Aorta (tissue), 5 donors: Measurements from ENCODE around the gene SCLY. TPM values are rescaled to one million over a fixed set of nuclear protein-coding genes. Genes with fewer than 3 reads are reported as not detected.

Experiments used
- ATAC-seq: fragments of 200-7000 bp; cut with Tn5 transposase; one replicate; pipeline ENCODE4 v1.9.1; 2022; ENCODE audit warnings: moderate library complexity; ENCODE audit not compliant: low FRiP score
- DNase-seq, 2 donors: peaks; one replicate each; pipeline ENCODE4 v3.0.0-alpha.2; 2020
- H3K27ac ChIP-seq, 2 donors: one replicate each; pipeline ENCODE4 v1.5.1; 2013; ENCODE audit warnings: low read length in 2 of 2, mild to moderate bottlenecking in 2 of 2, moderate library complexity in 2 of 2, control low read depth in 1 of 2, inconsistent platforms in 1 of 2, low read depth in 1 of 2
- H3K27me3 ChIP-seq, 2 donors: one replicate each; pipeline ENCODE4 v1.6.1; 2013; ENCODE audit warnings: control low read depth in 1 of 2, low read length in 1 of 2, mild to moderate bottlenecking in 1 of 2, moderate library complexity in 1 of 2; ENCODE audit not compliant: insufficient read depth in 2 of 2, control insufficient read depth in 1 of 2
- H3K36me3 ChIP-seq, 2 donors: one replicate each; pipeline ENCODE4 v1.6.1; 2013; ENCODE audit warnings: control low read depth in 1 of 2, low read length in 1 of 2, mild to moderate bottlenecking in 1 of 2; ENCODE audit not compliant: insufficient read depth in 2 of 2, control insufficient read depth in 1 of 2
- H3K4me1 ChIP-seq, 2 donors: one replicate each; pipeline ENCODE4 v1.6.1; 2013; ENCODE audit warnings: low read length in 2 of 2, control low read depth in 1 of 2, mild to moderate bottlenecking in 1 of 2, moderate library complexity in 1 of 2; ENCODE audit not compliant: insufficient read depth in 2 of 2, control insufficient read depth in 1 of 2
- H3K4me3 ChIP-seq, 2 donors: one replicate each; pipeline ENCODE4 v1.5.1; 2013; ENCODE audit warnings: low read length in 2 of 2, control low read depth in 1 of 2, mild to moderate bottlenecking in 1 of 2
- H3K9me3 ChIP-seq: one replicate; pipeline ENCODE4 v1.6.1; 2013; ENCODE audit warnings: mild to moderate bottlenecking, low read length; ENCODE audit not compliant: control insufficient read depth
- WGBS, 2 donors: extraction: QIAGEN DNeasy Blood & Tissue Kit; methylation state at CpG; one replicate each; pipeline ENCODE4 v1.1.7; 2013; 5-methylcytosine and 5-hydroxymethylcytosine counted together
- intact Hi-C, 2 donors: fragments of 100-400 bp; cut with DNase I; formaldehyde crosslinking; loops; one replicate each; pipeline versions ENCODE4 v1.14.2 to v1.15.0; 2022
- polyA plus RNA-seq, 2 donors: library from polyadenylated mRNA; stranded (reverse); fragments of 200-250 nt; gene quantifications; one replicate each; pipeline ENCODE4 v1.2.3, GENCODE V29; 2013
- total RNA-seq, 2 donors: library from RNA; stranded (reverse); fragmentation: NEBNext Ultra II Directional; extraction: Animal tissue kit (Norgen Biotek cat#: 25700); gene quantifications; one replicate each; pipeline ENCODE4 v1.2.1, GENCODE V29; 2021
- donor health status: healthy with polysubstance abuse.
- donor health status: Bipolar disorder and iron deficiency.
- donor health status: DM: no; HTN: no; CAD: no.
- donor health status: DM: no; HTN: no; CAD: no.
- donor health status: DM: yes; HTN: yes; CAD: no.

The SCLY gene
- total and polyA plus RNA-seq, 4 donors: 6.3 to 15.4 (median 12.6) TPM

GRCh38 chr2:238140721-238141540, 80.1 kb downstream of the SCLY start:
- H3K27ac ChIP-seq: no peak overlapping the region
- intact Hi-C loops: loop anchor here (5.0 to 10.0 kb wide), 2 partner anchors 219 to 286 kb away; partner anchors contain the start of gene RAMP1 (in 1 of the 2)
- no peaks in the 10 kb centered on the region for H3K27me3 ChIP-seq
- WGBS, 2 donors: 92 to 96% methylated on average over 60 of the region's 60 CpGs
- no peak overlapping the region for H3K4me3 ChIP-seq
- H3K9me3 ChIP-seq: no peaks in the 10 kb centered on the region
- no peaks in the 10 kb centered on the region for H3K4me1 ChIP-seq
- H3K36me3 ChIP-seq: no peaks in the 10 kb centered on the region
- ATAC-seq (no peak), DNase-seq (no peak)

GRCh38 chr2:238141541-238142318, 80.9 kb downstream of the SCLY start:
- H3K4me1 ChIP-seq: no peaks in the 10 kb centered on the region
- H3K9me3 ChIP-seq: no peaks in the 10 kb centered on the region
- intact Hi-C loops: loop anchor here (5.0 to 10.0 kb wide), 2 partner anchors 219 to 287 kb away; partner anchors contain the start of gene RAMP1 (in 1 of the 2)
- no peaks in the 10 kb centered on the region for H3K36me3 ChIP-seq
- no peak overlapping the region for H3K27ac ChIP-seq
- DNase-seq (no peak), ATAC-seq (no peak)
- H3K4me3 ChIP-seq: no peak overlapping the region
- 59 to 63% methylated on average over 10 of the region's 10 CpGs for WGBS, 2 donors
- H3K27me3 ChIP-seq: no peaks in the 10 kb centered on the region

GRCh38 chr2:238142382-238143205, 81.8 kb downstream of the SCLY start:
- ATAC-seq (no peak), DNase-seq (no peak)
- WGBS, 2 donors: 67 to 74% methylated on average over 29 to 30 of the region's 30 CpGs
- no peaks in the 10 kb centered on the region for H3K4me1 ChIP-seq
- H3K36me3 ChIP-seq: no peaks in the 10 kb centered on the region
- no peak overlapping the region for H3K27ac ChIP-seq
- H3K27me3 ChIP-seq: no peaks in the 10 kb centered on the region
- intact Hi-C loops: loop anchor here (5.0 to 10.0 kb wide), 2 partner anchors 220 to 288 kb away; partner anchors contain the start of gene RAMP1 (in 1 of the 2)
- H3K4me3 ChIP-seq: no peak overlapping the region
- no peaks in the 10 kb centered on the region for H3K9me3 ChIP-seq

- WGBS, 2 donors: 27 to 51% methylated on average over 20 of the region's 20 CpGs
- Histone ChIP-seq H3K36me3 (no peaks in the 10 kb centered on the region), H3K27me3 (no peaks in the 10 kb centered on the region), H3K4me3 (no peak overlapping the region), H3K4me1 (no peaks in the 10 kb centered on the region), H3K9me3 (no peaks in the 10 kb centered on the region), H3K27ac (no peak overlapping the region)
- DNase-seq (peak; percentile 74 to 90), ATAC-seq (peak; percentile 26)
- intact Hi-C loops: loop anchor here (5.0 to 10.0 kb wide), 2 partner anchors 221 to 289 kb away; partner anchors contain the start of gene RAMP1 (in 1 of the 2)
Measured at GRCh38 chr2:238143239-238143951, 82.6 kb downstream of the SCLY start.

- Histone ChIP-seq H3K9me3 (no peaks in the 10 kb centered on the region), H3K27me3 (no peaks in the 10 kb centered on the region), H3K4me3 (no peak overlapping the region), H3K27ac (no peak overlapping the region), H3K4me1 (no peaks in the 10 kb centered on the region), H3K36me3 (no peaks in the 10 kb centered on the region)
- ATAC-seq (no peak), DNase-seq (no peak)
- intact Hi-C loops: loop anchor here (5.0 to 10.0 kb wide), 2 partner anchors 222 to 289 kb away; partner anchors contain the start of gene RAMP1 (in 1 of the 2)
- WGBS, 2 donors: 85 to 90% methylated on average over 5 of the region's 5 CpGs
Measured at GRCh38 chr2:238144262-238144661, 83.5 kb downstream of the SCLY start.

- intact Hi-C loops: loop anchor here in 1 of 2 donors (10.0 kb wide), 1 partner anchor 290 kb away; the partner anchor contains the start of gene RAMP1
- no peaks in the 10 kb centered on the region for H3K4me1 ChIP-seq
- no peak overlapping the region for H3K27ac ChIP-seq
- no peaks in the 10 kb centered on the region for H3K9me3 ChIP-seq
- no peaks in the 10 kb centered on the region for H3K36me3 ChIP-seq
- no peak overlapping the region for H3K4me3 ChIP-seq
- WGBS, 2 donors: 82 to 88% methylated on average over 12 of the region's 12 CpGs
- ATAC-seq (no peak), DNase-seq (no peak)
- H3K27me3 ChIP-seq: no peaks in the 10 kb centered on the region
Measured at GRCh38 chr2:238145046-238145445, 84.2 kb downstream of the SCLY start.

- no peak for ATAC-seq
- WGBS, 2 donors: 82 to 84% methylated on average over 12 of the region's 12 CpGs
- Histone ChIP-seq H3K27me3 (no peaks in the 10 kb centered on the region), H3K4me1 (no peaks in the 10 kb centered on the region), H3K4me3 (no peak overlapping the region), H3K27ac (no peak overlapping the region), H3K9me3 (no peaks in the 10 kb centered on the region), H3K36me3 (no peaks in the 10 kb centered on the region)
- intact Hi-C loops: loop anchor here in 1 of 2 donors (10.0 kb wide), 1 partner anchor 291 kb away; the partner anchor contains the start of gene RAMP1
- no peak for DNase-seq
Measured at GRCh38 chr2:238145851-238146250, 85.0 kb downstream of the SCLY start.
